Measurements from ENCODE around the gene KMT2B. TPM values are rescaled to one million over a fixed set of nuclear protein-coding genes. Genes with fewer than 3 reads are reported as not detected.
A peak's percentile ranks its signal among the peaks of the same experiment; 100 is the strongest.

The KMT2B gene
- total RNA-seq, 1 experiment from 2014 or later, result 7.4 TPM

DNA sequence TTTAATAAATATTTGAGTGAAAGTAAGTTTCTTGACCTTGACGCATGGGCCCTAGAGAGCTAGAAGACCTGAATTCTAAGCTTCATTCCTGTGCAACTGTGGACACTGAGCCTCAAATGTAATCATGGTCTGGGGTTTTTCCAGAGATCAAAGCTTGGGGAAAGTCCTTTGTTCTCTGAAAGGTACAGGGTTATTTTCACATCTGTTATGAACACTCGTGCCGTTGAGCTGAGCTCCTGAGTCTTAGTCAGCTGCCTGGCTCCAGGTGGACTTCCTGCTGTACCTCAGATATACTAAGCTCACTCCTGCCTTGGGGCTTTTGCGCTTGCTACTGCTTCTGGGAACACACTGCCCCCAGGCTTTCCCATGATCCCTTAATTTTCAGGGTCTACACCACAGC lies 21.0 kb upstream of the KMT2B start:
- no peak overlapping the region for H3K4me3 ChIP-seq
- H3K27me3 ChIP-seq (replicated peaks), result no peaks in the 10 kb centered on the region
- no peak for DNase-seq (ENCODE audit: low read depth in 1 of 2, low spot score in 2 of 2)
- no peaks in the 10 kb centered on the region for H3K36me3 ChIP-seq
- no peaks in the 10 kb centered on the region for H3K9me3 ChIP-seq (replicated peaks)
- H3K4me1 ChIP-seq (replicated peaks), result no peaks in the 10 kb centered on the region
- no peak overlapping the region for H3K27ac ChIP-seq

DNA sequence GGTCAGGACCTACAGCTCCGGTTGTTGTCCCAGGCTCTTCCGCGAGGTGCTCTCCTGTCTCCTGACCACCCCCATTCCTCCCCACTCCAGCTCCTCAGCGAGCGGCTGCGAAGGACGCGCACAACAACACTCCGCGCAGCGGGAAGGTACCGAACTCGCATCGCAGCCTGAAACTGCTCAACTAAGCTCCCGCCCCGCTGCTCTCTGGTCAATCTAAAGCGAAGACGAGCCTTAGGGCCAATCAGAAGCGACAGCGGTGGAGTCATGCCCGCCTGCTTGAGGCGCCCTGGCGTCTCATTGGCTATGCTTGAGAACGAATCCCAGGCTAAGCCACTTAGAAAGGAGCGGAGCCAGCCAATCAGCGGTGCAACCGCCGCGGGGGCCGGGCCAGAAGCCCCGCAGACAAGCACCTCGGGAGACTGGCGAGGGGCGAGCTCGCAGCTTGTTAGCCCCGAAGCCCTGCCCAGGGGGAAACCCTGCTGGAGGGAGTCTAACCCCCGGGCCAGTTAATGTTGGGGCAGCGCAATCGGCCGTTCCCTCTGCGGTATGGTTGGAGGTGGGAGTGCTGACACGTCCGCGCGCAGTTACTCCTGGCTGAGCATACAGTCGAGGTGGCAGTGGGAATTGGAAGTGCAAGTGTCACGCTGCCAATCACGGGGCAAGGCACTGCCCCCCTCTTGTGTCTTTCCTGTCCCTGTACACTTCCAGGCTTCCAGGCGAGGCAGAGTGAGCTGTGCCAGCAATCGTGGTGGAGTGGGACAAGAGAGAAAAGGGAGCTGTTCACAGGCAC lies 15.4 kb upstream of the KMT2B start:
- peak; percentile 88 to 95 for DNase-seq (ENCODE audit: low read depth in 1 of 2, low spot score in 2 of 2)
- H3K27me3 ChIP-seq (replicated peaks), result no peaks in the 10 kb centered on the region; the same call in 1 of the 2 replicates

DNA sequence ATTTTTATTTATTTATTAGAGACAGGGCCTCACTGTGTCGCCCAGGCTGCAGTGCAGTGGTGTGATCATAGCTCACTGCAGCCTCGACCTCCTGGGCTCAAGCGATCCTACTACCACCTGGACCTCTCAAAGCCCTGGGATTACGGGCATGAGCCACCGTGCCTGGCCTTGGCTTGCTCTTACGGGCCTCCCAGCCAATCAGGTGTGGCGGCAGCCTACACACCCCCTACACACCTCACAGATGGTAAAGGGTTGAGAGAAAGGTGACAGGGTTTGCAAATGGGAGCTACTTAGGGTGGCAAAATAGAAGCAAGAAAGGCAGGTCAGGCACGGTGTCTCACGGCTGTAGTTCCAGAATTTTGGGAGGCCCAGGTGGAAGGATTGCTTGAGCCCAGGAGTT lies 14.5 kb upstream of the KMT2B start:
- Histone ChIP-seq H3K9me3 (replicated peaks) (peaks cover 4% of the 10 kb centered on the region; the same call in 1 of the 2 replicates), H3K27ac (no peak overlapping the region), H3K4me3 (no peak overlapping the region), H3K36me3 (no peaks in the 10 kb centered on the region), H3K4me1 (replicated peaks) (0 out of 2 replicates have a peak, but pooled peaks cover 3% of the 10 kb centered on the region), H3K27me3 (replicated peaks) (no peaks in the 10 kb centered on the region; the same call in 1 of the 2 replicates)
- DNase-seq (ENCODE audit: low read depth in 1 of 2, low spot score in 2 of 2), result no peak

More for the DNA sequence above, 15.4 kb upstream of the KMT2B start:
- Histone ChIP-seq H3K9me3 (replicated peaks) (peaks cover 4% of the 10 kb centered on the region; the same call in 1 of the 2 replicates), H3K27ac (no peak overlapping the region), H3K36me3 (no peaks in the 10 kb centered on the region), H3K4me1 (replicated peaks) (0 out of 2 replicates have a peak, but pooled peaks cover 3% of the 10 kb centered on the region), H3K4me3 (peak overlapping the region; percentile 39)

DNA sequence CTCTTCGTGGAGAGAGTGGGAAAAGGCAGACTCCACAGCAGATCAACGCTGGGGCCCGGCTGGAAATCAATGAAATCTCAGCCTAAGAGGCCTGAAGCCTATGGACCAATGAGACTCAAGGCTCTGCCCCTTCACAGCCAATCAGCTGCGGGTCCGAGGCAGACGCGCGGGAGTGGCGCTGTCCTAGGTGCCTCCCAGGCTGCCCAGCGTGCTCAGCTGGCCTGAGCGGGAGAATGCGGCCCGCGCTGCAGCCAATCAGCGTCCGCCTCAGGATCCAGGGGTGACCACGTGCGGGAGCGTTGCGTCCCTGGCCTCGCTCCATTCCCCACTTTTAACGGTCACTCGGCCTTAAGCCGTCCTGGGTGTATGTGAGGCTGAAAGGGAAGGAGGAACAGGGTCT lies 13.6 kb upstream of the KMT2B start, which contains the start of gene ZBTB32:
TSS of gene ZBTB32 (plus strand) at position 341 of the 400 bp plus-strand sequence. CDS start 10,069 bp downstream, outside the sequence.
- no peak for DNase-seq (ENCODE audit: low read depth in 1 of 2, low spot score in 2 of 2)
- Histone ChIP-seq H3K4me1 (replicated peaks) (0 out of 2 replicates have a peak, but pooled peaks cover 3% of the 10 kb centered on the region), H3K27me3 (replicated peaks) (peaks cover 4% of the 10 kb centered on the region), H3K27ac (no peak within 1 kb of the TSS), H3K4me3 (no peak within 1 kb of the TSS), H3K9me3 (replicated peaks) (peaks cover 4% of the 10 kb centered on the region; the same call in 1 of the 2 replicates), H3K36me3 (no peaks in the 10 kb centered on the region)

DNA sequence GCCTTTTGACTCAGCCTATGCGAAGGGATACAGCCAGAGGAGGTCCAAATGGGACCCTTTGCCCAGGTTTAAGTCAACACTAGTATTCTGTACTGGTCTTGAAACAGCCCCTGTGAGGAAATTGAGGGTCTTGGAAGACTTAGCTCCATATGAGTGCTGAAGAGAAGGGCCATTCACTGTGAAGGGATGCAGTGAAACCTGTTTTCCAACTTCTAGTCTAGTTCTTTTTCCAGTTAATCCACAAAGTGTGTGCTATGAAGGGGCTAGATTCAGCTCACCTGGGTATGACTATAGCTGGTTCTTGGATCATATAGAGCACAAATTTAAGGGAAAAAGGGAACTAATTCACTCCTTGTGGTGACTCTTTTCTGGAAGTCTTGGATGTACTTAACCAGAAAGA lies 9.4 kb upstream of the KMT2B start:
- no peak for DNase-seq (ENCODE audit: low read depth in 1 of 2, low spot score in 2 of 2)
- H3K4me3 ChIP-seq, result no peak overlapping the region
- peaks cover 4% of the 10 kb centered on the region; the same call in 1 of the 2 replicates for H3K9me3 ChIP-seq (replicated peaks)
- peaks cover 8% of the 10 kb centered on the region for H3K27me3 ChIP-seq (replicated peaks)
- no peaks in the 10 kb centered on the region for H3K4me1 ChIP-seq (replicated peaks)
- H3K36me3 ChIP-seq, result no peaks in the 10 kb centered on the region
- no peak overlapping the region for H3K27ac ChIP-seq

DNA sequence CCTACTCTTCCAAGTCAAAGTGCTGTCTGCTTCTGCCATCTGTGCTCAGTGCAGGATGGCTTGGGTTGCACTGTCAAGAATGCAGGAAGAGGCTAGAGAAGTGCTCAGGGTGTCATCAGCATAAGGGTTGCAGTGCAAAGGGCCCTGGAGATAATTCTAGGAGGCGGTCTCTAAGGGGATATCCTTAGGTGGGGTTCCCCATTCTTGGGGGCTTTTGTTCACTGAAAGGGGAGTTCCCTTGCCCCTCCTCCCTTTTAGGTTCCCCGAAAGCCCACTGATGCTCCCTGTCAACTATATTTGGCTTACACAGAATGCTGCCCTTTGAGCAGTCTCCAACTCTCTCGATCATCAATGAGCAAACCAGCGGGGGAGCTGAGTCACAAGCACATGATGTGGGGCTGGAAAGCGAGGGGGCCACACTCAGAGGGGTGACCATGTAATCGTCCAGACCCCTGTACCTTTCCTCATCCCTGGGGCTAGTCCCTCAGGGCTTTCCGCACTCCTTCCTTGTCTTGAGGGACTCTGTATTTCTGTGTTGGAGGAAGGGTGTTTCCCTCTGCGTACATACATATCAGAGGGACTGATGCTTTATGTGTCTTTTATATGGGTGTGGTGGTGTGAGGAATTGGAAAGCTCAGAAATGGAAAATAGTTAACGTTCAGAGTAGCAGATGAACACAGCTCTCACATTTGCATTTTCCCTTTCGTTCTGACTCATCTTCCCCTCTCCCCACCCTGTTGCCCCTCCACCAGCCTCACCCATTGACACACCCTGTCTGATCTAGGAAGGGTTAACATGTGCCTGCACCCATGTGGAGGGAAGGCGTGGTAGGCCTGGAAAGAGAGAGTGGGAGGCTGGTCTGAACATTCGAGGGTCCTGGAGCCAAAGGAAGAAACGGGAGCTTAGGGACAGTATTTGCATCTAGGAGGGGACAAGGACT lies 6.7 kb upstream of the KMT2B start:
- Histone ChIP-seq H3K4me3 (no peak overlapping the region), H3K36me3 (no peaks in the 10 kb centered on the region), H3K4me1 (replicated peaks) (peaks cover 3% of the 10 kb centered on the region), H3K27ac (no peak overlapping the region), H3K27me3 (replicated peaks) (peaks cover 8% of the 10 kb centered on the region), H3K9me3 (replicated peaks) (no peaks in the 10 kb centered on the region)
- DNase-seq (ENCODE audit: low read depth in 1 of 2, low spot score in 2 of 2), result no peak

DNA sequence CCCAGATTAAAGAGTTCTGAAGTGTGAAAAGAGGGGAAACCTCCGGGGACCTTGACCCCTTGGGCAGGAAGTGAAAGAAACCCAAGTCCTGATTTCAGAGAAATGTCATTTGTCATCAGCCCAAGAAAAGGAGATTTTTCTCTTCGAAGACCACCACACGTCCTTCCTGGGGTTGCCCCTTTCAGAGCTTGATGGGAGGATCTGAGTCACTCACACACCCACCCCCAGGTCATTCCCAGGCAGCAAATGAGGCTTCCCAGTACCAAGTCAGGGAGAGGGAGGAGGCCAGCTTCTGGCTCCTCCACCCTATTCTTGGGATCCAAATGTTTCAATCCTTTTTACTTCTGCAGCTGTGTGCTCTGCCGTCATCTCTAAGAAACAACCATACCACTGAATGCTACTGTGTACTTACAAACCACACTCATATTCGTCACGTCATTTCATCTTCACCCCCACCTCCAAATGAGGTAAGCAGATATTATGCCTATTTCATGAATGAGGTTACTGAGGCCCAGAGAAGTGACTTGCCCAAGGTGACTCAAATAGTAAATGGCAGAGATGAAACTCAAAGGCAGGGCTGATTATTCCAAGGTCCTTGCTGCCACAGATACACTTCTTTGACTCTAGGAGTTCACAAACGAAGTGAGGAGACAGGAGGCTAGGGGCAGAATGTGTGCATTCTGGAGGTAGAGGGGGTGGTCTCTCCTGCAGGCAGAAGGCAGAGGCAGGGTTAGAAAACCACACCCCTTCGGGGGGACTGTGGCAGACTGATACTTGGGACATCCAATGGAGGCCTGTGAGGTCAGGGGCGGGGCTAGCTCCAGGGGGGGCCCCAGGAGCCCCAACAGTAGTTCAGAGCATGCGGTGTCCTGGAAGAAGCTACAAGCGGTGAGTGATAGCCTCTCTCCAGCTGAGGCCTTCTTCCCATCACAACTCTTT lies 5.0 kb upstream of the KMT2B start:
- peaks cover 15% of the 10 kb centered on the region for H3K4me1 ChIP-seq (replicated peaks)
- peaks cover 8% of the 10 kb centered on the region for H3K27me3 ChIP-seq (replicated peaks)
- H3K9me3 ChIP-seq (replicated peaks), result no peaks in the 10 kb centered on the region
- H3K36me3 ChIP-seq, result no peaks in the 10 kb centered on the region
- H3K4me3 ChIP-seq, result no peak overlapping the region
- no peak overlapping the region for H3K27ac ChIP-seq
- no peak for DNase-seq (ENCODE audit: low read depth in 1 of 2, low spot score in 2 of 2)

DNA sequence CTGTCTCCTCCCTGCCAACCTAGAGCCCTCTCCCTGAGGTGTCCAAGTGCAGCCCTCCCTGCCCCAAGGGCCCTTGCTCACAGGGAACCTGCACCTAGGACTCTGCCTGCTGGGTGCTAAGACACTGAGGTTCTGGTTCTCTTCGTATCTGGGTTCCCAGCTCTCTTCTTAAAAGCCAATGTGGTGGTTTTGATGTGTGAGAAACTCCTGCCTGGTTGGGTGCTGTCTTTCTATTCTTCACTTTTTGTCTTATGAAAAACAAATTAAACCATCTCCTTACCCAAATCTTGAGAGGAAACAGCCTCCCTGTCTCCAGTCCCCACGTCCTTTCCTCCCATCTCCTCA lies 4.3 kb upstream of the KMT2B start:
- Histone ChIP-seq H3K36me3 (peaks cover 5% of the 10 kb centered on the region), H3K27ac (no peak overlapping the region), H3K4me3 (no peak overlapping the region), H3K27me3 (replicated peaks) (peaks cover 8% of the 10 kb centered on the region), H3K9me3 (replicated peaks) (no peaks in the 10 kb centered on the region), H3K4me1 (replicated peaks) (peaks cover 15% of the 10 kb centered on the region)
- DNase-seq (ENCODE audit: low read depth in 1 of 2, low spot score in 2 of 2), result no peak

DNA sequence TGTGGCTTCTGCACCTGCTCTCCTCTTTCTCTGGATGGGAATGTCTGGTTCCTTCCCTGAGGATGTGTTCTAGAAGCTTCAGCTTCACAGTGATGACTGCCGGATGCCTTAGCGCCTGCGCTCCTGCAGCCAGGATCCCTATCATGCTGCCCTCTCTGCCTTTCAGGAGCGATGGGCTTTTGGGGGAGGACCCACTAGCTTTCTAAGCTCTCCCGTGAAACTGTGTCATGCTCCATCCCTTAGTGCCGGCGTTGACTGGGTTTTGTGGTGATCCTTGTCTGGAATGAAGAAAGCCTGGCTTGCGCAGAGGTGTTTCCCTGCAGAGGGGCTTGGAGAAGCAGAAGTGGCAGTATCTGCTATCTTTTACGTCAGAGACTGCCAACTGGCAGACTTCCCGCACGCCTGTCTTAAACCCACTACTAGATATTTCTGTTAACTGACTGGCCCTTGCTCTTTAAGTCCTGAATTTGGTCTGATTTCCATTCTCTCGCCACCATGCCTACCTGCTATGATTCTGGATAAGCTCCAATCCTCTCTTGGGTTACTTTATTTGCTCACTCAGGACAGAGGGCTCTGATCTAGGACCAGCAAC lies 3.8 kb upstream of the KMT2B start:
- Histone ChIP-seq H3K9me3 (replicated peaks) (no peaks in the 10 kb centered on the region), H3K4me1 (replicated peaks) (peaks cover 17% of the 10 kb centered on the region), H3K27me3 (replicated peaks) (peaks cover 5% of the 10 kb centered on the region), H3K36me3 (peaks cover 7% of the 10 kb centered on the region), H3K4me3 (no peak overlapping the region), H3K27ac (no peak overlapping the region)
- DNase-seq (ENCODE audit: low read depth in 1 of 2, low spot score in 2 of 2), result no peak

DNA sequence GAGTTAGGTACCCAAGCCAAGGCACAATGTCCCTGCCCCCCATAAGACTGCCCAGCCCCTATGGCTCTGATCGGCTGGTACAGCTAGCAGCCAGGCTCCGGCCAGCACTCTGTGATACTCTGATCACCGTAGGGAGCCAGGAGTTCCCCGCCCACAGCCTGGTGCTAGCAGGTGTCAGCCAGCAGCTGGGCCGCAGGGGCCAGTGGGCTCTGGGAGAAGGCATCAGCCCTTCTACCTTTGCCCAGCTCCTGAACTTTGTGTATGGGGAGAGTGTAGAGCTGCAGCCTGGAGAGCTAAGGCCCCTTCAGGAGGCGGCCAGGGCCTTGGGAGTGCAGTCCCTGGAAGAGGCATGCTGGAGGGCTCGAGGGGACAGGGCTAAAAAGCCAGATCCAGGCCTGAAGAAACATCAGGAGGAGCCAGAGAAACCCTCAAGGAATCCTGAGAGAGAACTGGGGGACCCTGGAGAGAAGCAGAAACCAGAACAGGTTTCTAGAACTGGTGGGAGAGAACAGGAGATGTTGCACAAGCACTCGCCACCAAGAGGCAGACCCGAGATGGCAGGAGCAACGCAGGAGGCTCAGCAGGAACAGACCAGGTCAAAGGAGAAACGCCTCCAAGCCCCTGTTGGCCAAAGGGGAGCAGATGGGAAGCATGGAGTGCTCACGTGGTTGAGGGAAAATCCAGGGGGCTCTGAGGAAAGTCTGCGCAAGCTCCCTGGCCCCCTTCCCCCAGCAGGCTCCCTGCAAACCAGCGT lies 3.0 kb upstream of the KMT2B start:
- peaks cover 15% of the 10 kb centered on the region for H3K36me3 ChIP-seq
- no peaks in the 10 kb centered on the region for H3K27me3 ChIP-seq (replicated peaks)
- DNase-seq (ENCODE audit: low read depth in 1 of 2, low spot score in 2 of 2), result no peak
- no peak overlapping the region for H3K4me3 ChIP-seq
- H3K4me1 ChIP-seq (replicated peaks), result peaks cover 22% of the 10 kb centered on the region
- H3K27ac ChIP-seq, result no peak overlapping the region
- H3K9me3 ChIP-seq (replicated peaks), result no peaks in the 10 kb centered on the region

DNA sequence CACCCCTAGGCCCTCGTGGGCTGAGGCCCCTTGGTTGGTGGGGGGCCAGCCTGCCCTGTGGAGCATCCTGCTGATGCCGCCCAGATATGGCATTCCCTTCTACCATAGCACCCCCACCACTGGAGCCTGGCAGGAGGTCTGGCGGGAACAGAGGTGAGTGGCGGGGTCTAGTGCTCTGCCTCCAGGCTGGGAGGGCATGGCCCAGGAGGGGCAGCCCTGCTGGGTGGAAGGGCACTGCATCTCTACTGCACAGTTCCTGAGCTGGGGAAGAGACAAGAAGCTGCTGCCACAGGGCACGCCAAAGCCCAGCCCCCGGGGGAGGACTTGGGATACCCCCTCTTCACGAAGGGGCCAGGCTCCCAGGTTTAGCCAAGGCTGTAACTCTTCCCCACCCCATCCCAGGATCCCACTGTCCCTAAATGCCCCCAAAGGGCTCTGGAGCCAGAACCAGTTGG lies 2.4 kb upstream of the KMT2B start:
- Histone ChIP-seq H3K4me3 (no peak overlapping the region), H3K27ac (no peak overlapping the region), H3K4me1 (replicated peaks) (peaks cover 22% of the 10 kb centered on the region), H3K27me3 (replicated peaks) (no peaks in the 10 kb centered on the region), H3K36me3 (peaks cover 20% of the 10 kb centered on the region), H3K9me3 (replicated peaks) (no peaks in the 10 kb centered on the region)
- no peak for DNase-seq (ENCODE audit: low read depth in 1 of 2, low spot score in 2 of 2)
